ENCODE results near the gene PTGES3. TPM values are rescaled to one million over a fixed set of nuclear protein-coding genes. Genes with fewer than 3 reads are reported as not detected.
A peak's percentile ranks its signal among the peaks of the same experiment; 100 is the strongest.
"Not testable (repeated sequence)": the region's sequence is repeated elsewhere in the genome, so short reads cannot be mapped to it uniquely, and the experiment has no call there.

Gene PTGES3
- total and polyA plus RNA-seq, 8 donors, result 33.4 to 98.1 (median 69.3) TPM

DNA sequence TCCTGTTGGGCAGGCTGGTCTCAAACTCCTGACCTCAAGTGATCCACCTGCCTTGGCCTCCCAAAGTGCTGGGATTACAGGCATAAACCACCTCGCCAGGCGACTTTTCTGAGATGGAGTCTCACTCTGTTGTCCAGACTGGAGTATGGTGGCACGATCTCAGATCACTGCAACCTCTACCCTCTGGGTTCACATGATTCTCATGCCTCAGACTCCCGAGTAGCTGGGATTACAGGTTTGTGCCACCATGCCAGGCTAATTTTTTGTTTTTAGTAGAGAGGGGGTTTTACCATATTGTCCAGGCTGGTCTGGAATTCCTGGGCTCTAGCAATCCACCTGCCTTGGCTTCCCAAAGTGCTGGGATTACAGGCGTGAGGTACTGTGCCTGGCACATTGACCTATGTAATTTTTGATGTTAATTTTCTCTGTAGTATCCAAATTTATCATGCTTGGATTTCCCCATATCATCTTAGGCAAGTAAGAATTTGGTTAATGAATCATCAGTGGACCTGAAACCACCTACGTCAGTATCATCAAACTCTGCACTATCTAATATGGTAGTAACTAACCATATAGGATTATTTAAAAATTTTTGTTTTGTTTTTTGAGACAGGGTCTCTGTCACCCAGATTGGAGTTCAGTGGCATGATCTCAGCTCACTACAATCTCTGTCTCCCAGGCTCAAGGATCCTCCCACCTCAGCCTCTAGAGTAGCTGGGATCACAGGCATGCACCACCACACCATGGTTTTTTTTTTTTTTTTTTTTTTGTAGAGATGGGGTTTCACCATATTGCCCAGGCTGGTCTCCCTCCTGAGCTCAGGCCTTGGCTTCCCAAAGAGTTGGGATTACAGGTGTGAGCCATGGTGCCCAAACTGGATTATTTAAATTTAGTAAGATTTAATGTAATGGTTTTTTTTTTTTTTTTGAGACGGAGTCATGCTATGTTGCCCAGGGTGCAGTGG is 30.4 kb downstream of the PTGES3 start:
- ATAC-seq (no peak), FAIRE-seq (no peak), DNase-seq (peak in 1 of 6 donors; percentile 6)
- Histone ChIP-seq H3K27ac (no peak overlapping the region), H3K4me3 (no peak overlapping the region), H3K4me1 (no peaks in the 10 kb centered on the region), H3K36me3 (no peaks in the 10 kb centered on the region), H3K27me3 (no peaks in the 10 kb centered on the region), H3K9me3 (no peaks in the 10 kb centered on the region)
- intact Hi-C loops (cut with DNase I), result no loop called here
- 83 to 84% methylated on average over 7 of the region's 7 CpGs for WGBS, 2 donors
- TF ChIP-seq, protein P1, sequence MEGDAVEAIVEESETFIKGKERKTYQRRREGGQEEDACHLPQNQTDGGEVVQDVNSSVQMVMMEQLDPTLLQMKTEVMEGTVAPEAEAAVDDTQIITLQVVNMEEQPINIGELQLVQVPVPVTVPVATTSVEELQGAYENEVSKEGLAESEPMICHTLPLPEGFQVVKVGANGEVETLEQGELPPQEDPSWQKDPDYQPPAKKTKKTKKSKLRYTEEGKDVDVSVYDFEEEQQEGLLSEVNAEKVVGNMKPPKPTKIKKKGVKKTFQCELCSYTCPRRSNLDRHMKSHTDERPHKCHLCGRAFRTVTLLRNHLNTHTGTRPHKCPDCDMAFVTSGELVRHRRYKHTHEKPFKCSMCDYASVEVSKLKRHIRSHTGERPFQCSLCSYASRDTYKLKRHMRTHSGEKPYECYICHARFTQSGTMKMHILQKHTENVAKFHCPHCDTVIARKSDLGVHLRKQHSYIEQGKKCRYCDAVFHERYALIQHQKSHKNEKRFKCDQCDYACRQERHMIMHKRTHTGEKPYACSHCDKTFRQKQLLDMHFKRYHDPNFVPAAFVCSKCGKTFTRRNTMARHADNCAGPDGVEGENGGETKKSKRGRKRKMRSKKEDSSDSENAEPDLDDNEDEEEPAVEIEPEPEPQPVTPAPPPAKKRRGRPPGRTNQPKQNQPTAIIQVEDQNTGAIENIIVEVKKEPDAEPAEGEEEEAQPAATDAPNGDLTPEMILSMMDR (IDR thresholded peaks at IDR 0.05), result no peak

DNA sequence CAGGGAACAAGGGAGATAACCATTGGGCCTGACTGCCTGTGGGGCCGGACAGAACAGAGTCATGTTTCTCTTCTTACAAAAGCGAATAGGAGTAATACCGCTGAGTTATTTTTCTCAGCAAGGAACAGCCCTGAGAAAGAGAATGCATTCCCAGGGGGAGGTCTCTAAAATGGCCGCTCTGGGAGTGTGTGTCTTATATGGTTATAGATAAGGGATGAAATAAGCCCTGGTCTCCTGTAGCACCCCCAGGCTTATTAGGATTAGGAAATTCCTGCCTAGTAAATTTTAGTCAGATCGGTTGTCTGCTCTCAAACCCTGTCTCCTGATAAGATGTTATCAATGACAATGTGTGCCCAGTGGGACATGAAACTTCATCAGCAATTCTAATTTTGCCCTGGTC is 34.3 kb downstream of the PTGES3 start:
- H3K9me3 ChIP-seq; H3K27ac ChIP-seq; ATAC-seq; DNase-seq; H3K36me3 ChIP-seq; FAIRE-seq; H3K27me3 ChIP-seq; H3K4me1 ChIP-seq; H3K4me3 ChIP-seq; intact Hi-C loops (cut with DNase I): not testable (repeated sequence)
- 79 to 85% methylated on average over 5 of the region's 5 CpGs for WGBS, 2 donors

DNA sequence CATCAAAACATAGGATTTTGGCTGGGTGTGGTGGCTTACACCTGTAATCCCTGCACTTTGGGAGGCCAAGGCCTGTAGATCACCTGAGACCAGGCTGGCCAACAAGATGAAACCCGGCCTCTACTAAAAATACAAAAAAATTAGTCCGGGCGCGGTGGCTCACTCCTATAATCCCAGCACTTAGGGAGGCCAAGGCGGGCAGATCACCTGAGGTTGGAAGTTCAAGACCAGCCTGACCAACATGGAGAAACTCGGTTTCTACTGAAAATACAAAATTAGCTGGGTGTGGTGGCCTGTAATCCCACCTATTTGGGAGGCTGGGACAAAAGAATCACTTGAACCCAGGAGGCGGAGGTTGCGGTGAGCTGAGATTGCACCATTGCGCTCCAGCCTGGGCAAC is 40.1 kb downstream of the PTGES3 start:
- H3K27ac ChIP-seq, H3K36me3 ChIP-seq, DNase-seq, H3K4me3 ChIP-seq, H3K27me3 ChIP-seq, ATAC-seq, H3K9me3 ChIP-seq, FAIRE-seq: not testable (repeated sequence)
- peaks cover 0 to 21% (median 17%) of the 10 kb centered on the region in 3 donors for H3K4me1 ChIP-seq
- WGBS, 2 donors, result 93% methylated on average over 9 of the region's 9 CpGs
- intact Hi-C loops (cut with DNase I), result loop anchor here in 2 of 3 donors (10.0 kb wide), 1 partner anchor 77 kb away; the partner anchor contains the start of gene NACA (in 2 of the 2)

DNA sequence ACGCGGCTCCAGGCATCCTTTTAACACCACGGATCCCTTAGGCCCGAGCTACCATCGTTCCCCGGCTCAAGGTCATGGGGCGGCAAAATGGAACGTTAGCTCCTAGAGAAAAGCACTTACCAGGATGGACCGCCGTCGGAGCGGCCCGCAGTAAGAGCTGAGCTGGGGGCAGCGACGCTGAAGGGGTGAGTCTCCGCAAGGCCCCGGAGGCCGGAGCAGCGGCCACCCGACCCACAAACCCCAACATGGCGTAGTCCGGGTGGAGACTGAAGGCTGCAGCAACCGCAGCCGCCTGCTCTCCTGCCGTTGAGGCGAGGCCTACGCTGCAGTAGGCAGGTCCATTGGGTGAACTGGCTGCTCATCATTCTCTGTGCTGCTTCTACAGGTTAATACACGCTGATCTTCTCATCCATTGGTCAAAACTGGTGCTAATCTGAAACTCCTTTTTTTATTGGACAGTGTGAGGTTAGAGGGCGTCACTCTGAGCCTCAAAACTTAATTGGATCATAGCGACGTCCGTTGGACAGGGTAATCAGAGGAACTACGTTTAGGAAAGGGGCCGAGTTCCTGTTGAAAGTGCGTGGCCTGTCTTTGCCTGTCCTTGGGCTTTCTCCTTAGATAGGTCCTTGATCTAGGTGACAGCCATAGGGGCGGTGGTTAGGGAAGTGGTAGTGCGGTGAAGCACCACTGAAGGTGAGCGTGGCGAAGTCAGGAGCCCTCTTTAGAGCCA is 42.2 kb downstream of the PTGES3 start, which contains the start of gene ATP5F1B:
TSS of gene ATP5F1B (minus strand) at position 268 of the 730 bp plus-strand sequence. CDS start at position 247, 21 bp downstream.
- Histone ChIP-seq H3K9me3 (no peaks in the 10 kb centered on the region), H3K4me3 (peak within 1 kb of the TSS; percentile 74 to 98 (median 78)), H3K27ac (peak within 1 kb of the TSS; percentile 70 to 94 (median 86)), H3K36me3 (peaks cover 4 to 28% (median 25%) of the 10 kb centered on the region in 3 donors), H3K4me1 (peaks cover 0 to 21% (median 17%) of the 10 kb centered on the region in 3 donors), H3K27me3 (no peaks in the 10 kb centered on the region)
- DNase-seq (peak; percentile 92 to 99 (median 96)), FAIRE-seq (peak; percentile 98), ATAC-seq (peak; percentile 97 to 99 (median 97))
- WGBS, 2 donors, result 0% methylated on average over 39 of the region's 39 CpGs
- TF ChIP-seq, protein P1 (IDR thresholded peaks at IDR 0.05), result no peak
- intact Hi-C loops (cut with DNase I), result loop anchor here in 2 of 3 donors (10.0 kb wide), 1 partner anchor 79 kb away; the partner anchor contains the start of gene NACA (in 2 of the 2)

DNA sequence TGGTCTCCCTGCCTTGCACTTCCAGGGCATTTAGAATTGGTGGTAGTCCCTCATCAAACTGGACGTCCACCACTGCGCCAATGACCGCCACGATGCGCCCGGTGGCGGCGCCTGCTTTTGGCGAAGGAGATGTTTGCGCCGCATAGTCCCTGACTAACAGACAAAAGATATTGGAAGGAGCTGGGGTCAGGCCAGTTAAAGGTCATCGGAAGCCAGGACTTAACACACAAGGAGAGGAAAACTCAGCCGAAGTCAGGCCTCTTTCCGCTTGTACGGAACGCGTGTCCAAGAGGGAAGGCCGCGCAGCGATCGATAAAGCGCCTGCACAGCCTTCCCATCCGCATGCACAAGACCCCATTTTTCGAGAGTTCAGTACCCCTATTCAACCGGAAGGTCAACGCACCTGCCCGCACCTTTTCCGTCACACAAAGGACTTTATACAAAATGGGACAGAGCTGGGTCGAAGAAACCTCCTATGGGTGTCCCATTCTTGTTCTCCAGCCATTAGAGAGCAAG is 42.8 kb downstream of the PTGES3 start:
- ATAC-seq (peak; percentile 10 to 33 (median 14)), FAIRE-seq (no peak), DNase-seq (peak in 3 of 6 donors; percentile 36 to 69 (median 38))
- H3K4me1 ChIP-seq, result peaks cover 0 to 21% (median 17%) of the 10 kb centered on the region in 3 donors
- H3K27ac ChIP-seq, result peak overlapping the region; percentile 70 to 94 (median 86)
- H3K9me3 ChIP-seq, result no peaks in the 10 kb centered on the region
- intact Hi-C loops (cut with DNase I), result loop anchor here in 2 of 3 donors (10.0 kb wide), 1 partner anchor 80 kb away; the partner anchor contains the start of gene NACA (in 2 of the 2)
- 0% methylated on average over 29 of the region's 29 CpGs for WGBS, 2 donors
- peak overlapping the region; percentile 74 to 98 (median 78) for H3K4me3 ChIP-seq
- H3K36me3 ChIP-seq, result peaks cover 4 to 34% (median 30%) of the 10 kb centered on the region in 3 donors
- no peaks in the 10 kb centered on the region for H3K27me3 ChIP-seq
- TF ChIP-seq, protein P1 (IDR thresholded peaks at IDR 0.05), result no peak
